Tongue (tissue), 2 donors: Measurements from ENCODE around the gene TMEM106A. TPM values are rescaled to one million over a fixed set of nuclear protein-coding genes. Genes with fewer than 3 reads are reported as not detected.
"Not testable (repeated sequence)": the region's sequence is repeated elsewhere in the genome, so short reads cannot be mapped to it uniquely, and the experiment has no call there.

Experiments
- DNase-seq: peaks from one replicate; pipeline ENCODE4 v3.0.0-alpha.2; 2015
- total RNA-seq: library from RNA; depleted of rRNA; stranded (reverse); fragments of >200 nt; gene quantifications from one replicate; pipeline ENCODE4 v1.2.3, GENCODE V29; 2014

The TMEM106A gene
- total RNA-seq, result 5.7 TPM

GRCh38 chr17:43211480-43212402 is at the start of gene TMEM106A:
Gene TMEM106A, plus strand, starts transcription at chr17:43211875. Its CDS starts 1,167 bp downstream, at chr17:43213042.
- DNase-seq, result peak; percentile 92

- DNase-seq, result not testable (repeated sequence)
Measured at GRCh38 chr17:43165971-43166370, 45.7 kb upstream of the TMEM106A start.

- no peak for DNase-seq
Measured at GRCh38 chr17:43169561-43170139, 42.0 kb upstream of the TMEM106A start.

- DNase-seq, result peak; percentile 96
Measured at GRCh38 chr17:43170140-43170765, 41.4 kb upstream of the TMEM106A start.

- DNase-seq, result peak; percentile 99
Measured at GRCh38 chr17:43170766-43171585, 40.7 kb upstream of the TMEM106A start, which contains the start of gene NBR1. Gene NBR1, plus strand, starts transcription at chr17:43171214. Its CDS starts 4,586 bp downstream, at chr17:43175800.

GRCh38 chr17:43171586-43172487 is 39.8 kb upstream of the TMEM106A start:
- peak; percentile 84 for DNase-seq

GRCh38 chr17:43175213-43176118 is 36.2 kb upstream of the TMEM106A start:
- DNase-seq, result no peak

GRCh38 chr17:43176119-43176570 is 35.5 kb upstream of the TMEM106A start:
- DNase-seq, result no peak

- DNase-seq, result no peak
Measured at GRCh38 chr17:43183921-43184320, 27.8 kb upstream of the TMEM106A start.

GRCh38 chr17:43186656-43187055 is 25.0 kb upstream of the TMEM106A start:
- DNase-seq, result not testable (repeated sequence)

- no peak for DNase-seq
Measured at GRCh38 chr17:43193251-43193650, 18.4 kb upstream of the TMEM106A start.

- DNase-seq, result no peak
Measured at GRCh38 chr17:43199633-43200032, 12.0 kb upstream of the TMEM106A start.

GRCh38 chr17:43200127-43200526 is 11.5 kb upstream of the TMEM106A start:
- no peak for DNase-seq

GRCh38 chr17:43203013-43203412 is 8.7 kb upstream of the TMEM106A start:
- DNase-seq, result not testable (repeated sequence)

- no peak for DNase-seq
Measured at GRCh38 chr17:43210576-43210975, 1.1 kb upstream of the TMEM106A start.

- DNase-seq, result no peak
Measured at GRCh38 chr17:43211123-43211479, 574 bp upstream of the TMEM106A start.

GRCh38 chr17:43212641-43213490 is 1.2 kb downstream of the TMEM106A start:
- DNase-seq, result peak; percentile 9

- no peak for DNase-seq
Measured at GRCh38 chr17:43213545-43213944, 1.9 kb downstream of the TMEM106A start.

GRCh38 chr17:43215341-43215740 is 3.7 kb downstream of the TMEM106A start:
- DNase-seq, result no peak
